ENCODE measurements around the gene PAK4. TPM values are rescaled to one million over a fixed set of nuclear protein-coding genes. Genes with fewer than 3 reads are reported as not detected.

Gene PAK4
- total and polyA plus RNA-seq, 2 of the 13 experiments (the other 11 are each of a cell fraction or from before 2014, with no cell fraction given) = 9.5 to 17.8 TPM

- TF ChIP-seq DBP (CRISPR knock-in tag; IDR thresholded peaks at IDR 0.05; ENCODE audit: not compliant biosample characterization) (peak; percentile 41), PRDM4 (CRISPR knock-in tag; IDR thresholded peaks at IDR 0.05; ENCODE audit: borderline replicate concordance) (no peak), CREM (IDR thresholded peaks at IDR 0.05) (0 out of 2 replicates have a peak, but pooled peaks have one; percentile 10), CREM (CRISPR knock-in tag; IDR thresholded peaks at IDR 0.05) (no peak), SRF (IDR thresholded peaks at IDR 0.05; ENCODE audit: low read depth, low read length) (peak; percentile 45; the same call in 1 of the 2 replicates), ZBTB46 (CRISPR knock-in tag; IDR thresholded peaks at IDR 0.05; ENCODE audit: borderline replicate concordance) (peak; percentile 98), ZNF160 (CRISPR knock-in tag; IDR thresholded peaks at IDR 0.05) (0 out of 2 replicates have a peak, but pooled peaks have one; percentile 29), YEATS2 (CRISPR knock-in tag; IDR thresholded peaks at IDR 0.05; ENCODE audit: borderline replicate concordance) (peak; percentile 25; the same call in 1 of the 2 replicates), AKNA (CRISPR knock-in tag; IDR thresholded peaks at IDR 0.05; ENCODE audit: borderline replicate concordance) (no peak), AHR (CRISPR knock-in tag; IDR thresholded peaks at IDR 0.05) (peak; percentile 64; the same call in 1 of the 2 replicates), ZNF292 (CRISPR knock-in tag; IDR thresholded peaks at IDR 0.05; ENCODE audit: borderline replicate concordance, low read depth) (no peak), ZFYVE20 (CRISPR knock-in tag; IDR thresholded peaks at IDR 0.05; ENCODE audit: borderline replicate concordance, low read depth) (no peak), CSRNP1 (CRISPR knock-in tag; IDR thresholded peaks at IDR 0.05) (peak; percentile 51; the same call in 1 of the 2 replicates)
Measured at GRCh38 chr19:39125554-39126311, at the start of gene PAK4 (continued).

All from HepG2 (cell line).